Keratinocyte (primary cell): Measurements from ENCODE around the gene HSPE1. TPM values are rescaled to one million over a fixed set of nuclear protein-coding genes. Genes with fewer than 3 reads are reported as not detected.

ENCODE experiments used
- DNase-seq: peaks from one replicate; pipeline ENCODE4 v3.0.0-alpha.2; 2011; ENCODE audit warnings: low read depth, missing footprints, low spot score
- FAIRE-seq: peaks from 2 replicates; lab custom pipeline; 2011; peaks lifted over from hg19 to GRCh38; lab: Jason Lieb, UNC
- H2AFZ ChIP-seq: 2 replicates; pipeline ENCODE4 v1.6.0; 2012; ENCODE audit warnings: low read length, control low read depth, inconsistent platforms; ENCODE audit not compliant: control insufficient read depth
- H3K27ac ChIP-seq: 2 replicates; pipeline ENCODE4 v1.5.1; 2011; ENCODE audit warnings: low read length; ENCODE audit not compliant: control insufficient read depth, insufficient read depth
- H3K27me3 ChIP-seq: 3 replicates; pipeline ENCODE4 v1.6.0; 2011; ENCODE audit warnings: low read length; ENCODE audit not compliant: control insufficient read depth, insufficient read depth; ENCODE audit errors: extremely low read depth
- H3K36me3 ChIP-seq, 2 experiments: 2 replicates in 1 of 2; 3 replicates in 1 of 2; pipeline ENCODE4 v1.5.1; 2011; ENCODE audit warnings: low read length in 2 of 2, mild to moderate bottlenecking in 1 of 2; ENCODE audit not compliant: control insufficient read depth in 2 of 2, insufficient read depth in 2 of 2; ENCODE audit errors: extremely low read depth in 1 of 2
- H3K4me1 ChIP-seq: 3 replicates; pipeline ENCODE4 v1.5.1; 2011; ENCODE audit warnings: low read length; ENCODE audit not compliant: control insufficient read depth, insufficient read depth; ENCODE audit errors: extremely low read depth
- H3K4me2 ChIP-seq: 3 replicates; pipeline ENCODE4 v1.6.0; 2011; ENCODE audit warnings: low read depth, low read length; ENCODE audit not compliant: control insufficient read depth, insufficient read depth; ENCODE audit errors: extremely low read depth
- H3K4me3 ChIP-seq, 3 experiments: fragments of 200-600 bp in 1 of 3; sonication (generic) in 1 of 3; 2 replicates in 2 of 3; 3 replicates in 1 of 3; pipeline ENCODE4 v1.5.1; 2011 to 2016; ENCODE audit warnings: low read length in 3 of 3, mild to moderate bottlenecking in 3 of 3, control low read depth in 2 of 3, inconsistent platforms in 1 of 3, low read depth in 1 of 3, mixed read lengths in 1 of 3, mixed run types in 1 of 3, moderate library complexity in 1 of 3; ENCODE audit not compliant: control insufficient read depth in 2 of 3, insufficient read depth in 2 of 3; ENCODE audit errors: extremely low read depth in 1 of 3
- H3K79me2 ChIP-seq: 2 replicates; pipeline ENCODE4 v1.6.0; 2012; ENCODE audit warnings: low read length; ENCODE audit not compliant: control insufficient read depth, insufficient read depth
- H3K9ac ChIP-seq: 3 replicates; pipeline ENCODE4 v1.6.0; 2011; ENCODE audit warnings: low read length; ENCODE audit not compliant: control insufficient read depth, insufficient read depth; ENCODE audit errors: extremely low read depth
- H3K9me1 ChIP-seq: 3 replicates; pipeline ENCODE4 v1.6.0; 2011; ENCODE audit warnings: low read length; ENCODE audit not compliant: control insufficient read depth, insufficient read depth; ENCODE audit errors: extremely low read depth
- H3K9me3 ChIP-seq: 2 replicates; pipeline ENCODE4 v1.5.1; 2012; ENCODE audit warnings: low read depth, low read length; ENCODE audit not compliant: control insufficient read depth
- H4K20me1 ChIP-seq: 3 replicates; pipeline ENCODE4 v1.6.0; 2011; ENCODE audit warnings: low read length; ENCODE audit not compliant: control insufficient read depth, insufficient read depth; ENCODE audit errors: extremely low read depth
- EZH2 ChIP-seq: IDR thresholded peaks from one replicate; pipeline ENCODE4 v1.6.1; 2012; ENCODE audit warnings: inconsistent platforms, mild to moderate bottlenecking, low read length, moderate library complexity
- dilution Hi-C: fragments of 300-500 bp; cut with MboI; formaldehyde crosslinking; loops from one replicate; pipeline ENCODE4 v1.7.0; 2020; ENCODE audit warnings: low sequenced_read_pairs; ENCODE audit not compliant: extremely low pct_ligation_motif_present
- polyA plus RNA-seq, 5 experiments: library from polyadenylated mRNA; depleted of rRNA in 3 of 5; stranded (reverse) in 3 of 5; stranded (forward) in 1 of 5; unstranded in 1 of 5; fragments of >200 nt; gene quantifications; 1 replicate in 1 of 5; 2 replicates in 3 of 5; 3 replicates in 1 of 5; pipeline versions ENCODE4 v1.2.1 to v1.2.3, GENCODE V29; 2011 to 2012; ENCODE audit warnings: missing spikeins in 2 of 5, low read depth in 1 of 5, low replicate concordance in 1 of 5
- TF ChIP-seq, protein P1 (sequence below), 3 experiments: IDR thresholded peaks in 1 of 3; conservative IDR thresholded peaks in 1 of 3; optimal IDR thresholded peaks in 1 of 3; 2 replicates in 2 of 3; 3 replicates in 1 of 3; pipeline versions ENCODE3 to v1.5.1; 2011; ENCODE audit warnings: low read length in 3 of 3, mild to moderate bottlenecking in 3 of 3, moderate library complexity in 2 of 3, control low read depth in 1 of 3, inconsistent platforms in 1 of 3; ENCODE audit not compliant: insufficient read depth in 2 of 3; ENCODE audit errors: extremely low read depth in 1 of 3

HSPE1 gene
- polyA plus RNA-seq, 1 donor (not counting 4 experiments of a cell fraction or from before 2014, with no cell fraction given), result 277 TPM

DNA sequence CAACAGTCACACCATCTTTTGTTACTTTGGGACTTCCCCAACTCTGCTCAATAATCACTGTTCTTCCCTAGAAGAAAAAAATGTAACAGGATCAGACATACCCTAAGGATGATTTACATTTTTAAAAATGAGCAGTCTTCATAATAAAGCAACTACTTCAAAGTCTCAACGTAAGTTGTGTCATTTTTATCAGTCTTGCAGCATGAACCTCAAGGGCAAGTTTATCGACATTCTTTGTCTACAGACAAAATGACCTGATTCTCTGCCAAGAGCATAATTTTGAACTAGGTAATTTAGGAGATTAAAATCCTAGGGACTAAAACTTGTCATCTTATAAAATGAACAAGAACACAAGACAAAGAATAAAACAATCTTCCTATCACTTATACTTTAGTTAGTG, 2.9 kb upstream of the HSPE1 start:
- no peaks in the 10 kb centered on the region for H3K9me1 ChIP-seq
- no peaks in the 10 kb centered on the region for H3K27me3 ChIP-seq
- H3K79me2 ChIP-seq, result peaks cover 82% of the 10 kb centered on the region
- H3K36me3 ChIP-seq, result peaks cover 25 to 30% of the 10 kb centered on the region in 2 experiments
- TF ChIP-seq, protein P1, sequence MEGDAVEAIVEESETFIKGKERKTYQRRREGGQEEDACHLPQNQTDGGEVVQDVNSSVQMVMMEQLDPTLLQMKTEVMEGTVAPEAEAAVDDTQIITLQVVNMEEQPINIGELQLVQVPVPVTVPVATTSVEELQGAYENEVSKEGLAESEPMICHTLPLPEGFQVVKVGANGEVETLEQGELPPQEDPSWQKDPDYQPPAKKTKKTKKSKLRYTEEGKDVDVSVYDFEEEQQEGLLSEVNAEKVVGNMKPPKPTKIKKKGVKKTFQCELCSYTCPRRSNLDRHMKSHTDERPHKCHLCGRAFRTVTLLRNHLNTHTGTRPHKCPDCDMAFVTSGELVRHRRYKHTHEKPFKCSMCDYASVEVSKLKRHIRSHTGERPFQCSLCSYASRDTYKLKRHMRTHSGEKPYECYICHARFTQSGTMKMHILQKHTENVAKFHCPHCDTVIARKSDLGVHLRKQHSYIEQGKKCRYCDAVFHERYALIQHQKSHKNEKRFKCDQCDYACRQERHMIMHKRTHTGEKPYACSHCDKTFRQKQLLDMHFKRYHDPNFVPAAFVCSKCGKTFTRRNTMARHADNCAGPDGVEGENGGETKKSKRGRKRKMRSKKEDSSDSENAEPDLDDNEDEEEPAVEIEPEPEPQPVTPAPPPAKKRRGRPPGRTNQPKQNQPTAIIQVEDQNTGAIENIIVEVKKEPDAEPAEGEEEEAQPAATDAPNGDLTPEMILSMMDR (optimal IDR thresholded peaks at IDR 0.05 in 1 of 3, IDR thresholded peaks at IDR 0.05 in 1 of 3, conservative IDR thresholded peaks at IDR 0.05 in 1 of 3; ENCODE audit: extremely low read depth in 1 of 3, insufficient read depth in 2 of 3, low read length in 3 of 3), result no peak
- TF ChIP-seq EZH2, result no peak
- peak overlapping the region; percentile 92 to 96 (median 94) for H3K4me3 ChIP-seq
- FAIRE-seq (no peak), DNase-seq (no peak)
- no peak overlapping the region for H2AFZ ChIP-seq
- H3K9ac ChIP-seq, result peak overlapping the region; percentile 89
- peak overlapping the region; percentile 80 for H3K27ac ChIP-seq
- H3K4me1 ChIP-seq, result peaks cover 32% of the 10 kb centered on the region
- H3K9me3 ChIP-seq, result no peaks in the 10 kb centered on the region
- peaks cover 9% of the 10 kb centered on the region for H4K20me1 ChIP-seq
- dilution Hi-C loops, result no loop called here
- H3K4me2 ChIP-seq, result peak overlapping the region; percentile 77

DNA sequence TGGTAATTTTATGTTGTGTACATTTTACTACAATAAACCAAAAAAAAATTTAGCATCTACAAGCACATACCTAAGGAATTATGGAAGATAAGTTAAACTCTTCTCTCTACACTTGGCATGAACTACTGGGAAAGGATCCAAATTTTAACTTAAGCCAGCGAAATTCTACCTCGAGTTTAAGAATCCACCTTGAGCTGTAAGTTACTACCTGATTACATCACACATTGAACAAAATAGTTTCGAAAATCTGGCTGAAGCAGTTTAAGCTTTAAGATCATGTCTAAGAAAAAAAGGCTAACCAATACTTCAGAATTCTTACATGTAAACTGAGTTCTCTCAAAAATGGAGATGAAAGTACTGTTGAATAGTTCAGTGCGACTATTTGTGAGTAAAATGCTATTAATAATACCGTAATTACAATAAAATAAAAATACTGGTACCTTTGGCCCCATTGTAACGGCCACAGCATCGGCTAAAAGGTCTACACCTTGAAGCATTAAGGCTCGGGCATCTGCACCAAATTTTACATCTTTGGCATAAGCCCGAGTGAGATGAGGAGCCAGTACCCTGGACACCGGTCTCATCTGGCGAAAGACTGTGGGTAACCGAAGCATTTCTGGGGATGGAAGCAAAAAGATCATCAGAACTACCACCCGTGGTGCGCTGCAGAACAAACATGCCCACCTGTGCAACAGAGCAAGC, 1.8 kb upstream of the HSPE1 start:
- Histone ChIP-seq H3K9me3 (no peaks in the 10 kb centered on the region), H3K4me2 (peak overlapping the region; percentile 77), H3K4me3 (peak overlapping the region; percentile 92 to 96 (median 94)), H3K27me3 (no peaks in the 10 kb centered on the region), H3K36me3 (peaks cover 23 to 32% of the 10 kb centered on the region in 2 experiments), H3K9ac (peak overlapping the region; percentile 89), H3K79me2 (peaks cover 87% of the 10 kb centered on the region), H3K9me1 (no peaks in the 10 kb centered on the region), H4K20me1 (peaks cover 9% of the 10 kb centered on the region), H3K27ac (peak overlapping the region; percentile 80), H3K4me1 (peaks cover 33% of the 10 kb centered on the region), H2AFZ (no peak overlapping the region)
- DNase-seq (no peak), FAIRE-seq (no peak)
- dilution Hi-C loops, result no loop called here
- TF ChIP-seq, protein P1 (optimal IDR thresholded peaks at IDR 0.05 in 1 of 3, IDR thresholded peaks at IDR 0.05 in 1 of 3, conservative IDR thresholded peaks at IDR 0.05 in 1 of 3; ENCODE audit: extremely low read depth in 1 of 3, insufficient read depth in 2 of 3, low read length in 3 of 3), result no peak
- TF ChIP-seq EZH2, result no peak
